Ammon's horn (tissue), 1 donor: Measurements from ENCODE around the gene CABLES1.

Experiments used
- DNase-seq: peaks from one replicate; pipeline ENCODE4 v3.0.0-alpha.2; 2016; ENCODE audit warnings: low spot score

The CABLES1 gene

GRCh38 chr18:23165271-23166068 is 30.2 kb downstream of the CABLES1 start:
- no peak for DNase-seq

- DNase-seq = no peak
Measured at GRCh38 chr18:23166891-23167541, 31.7 kb downstream of the CABLES1 start.

- DNase-seq = no peak
Measured at GRCh38 chr18:23169673-23170044, 34.4 kb downstream of the CABLES1 start.

GRCh38 chr18:23170137-23170536 is 34.9 kb downstream of the CABLES1 start:
- DNase-seq = no peak

- no peak for DNase-seq
Measured at GRCh38 chr18:23171581-23172156, 36.4 kb downstream of the CABLES1 start.

- DNase-seq = no peak
Measured at GRCh38 chr18:23172591-23173380, 37.5 kb downstream of the CABLES1 start.

- no peak for DNase-seq
Measured at GRCh38 chr18:23173912-23174311, 38.6 kb downstream of the CABLES1 start.

GRCh38 chr18:23176701-23177432 is 41.6 kb downstream of the CABLES1 start:
- no peak for DNase-seq

GRCh38 chr18:23177433-23178072 is 42.3 kb downstream of the CABLES1 start:
- no peak for DNase-seq

GRCh38 chr18:23178201-23178600 is 42.9 kb downstream of the CABLES1 start:
- no peak for DNase-seq

GRCh38 chr18:23178661-23179081 is 43.4 kb downstream of the CABLES1 start:
- DNase-seq = no peak

GRCh38 chr18:23179416-23179815 is 44.1 kb downstream of the CABLES1 start:
- no peak for DNase-seq

GRCh38 chr18:23181547-23181946 is 46.3 kb downstream of the CABLES1 start:
- no peak for DNase-seq

- DNase-seq = no peak
Measured at GRCh38 chr18:23182606-23183005, 47.3 kb downstream of the CABLES1 start.

GRCh38 chr18:23183411-23184150 is 48.3 kb downstream of the CABLES1 start:
- no peak for DNase-seq

GRCh38 chr18:23186781-23187180 is 51.5 kb downstream of the CABLES1 start:
- no peak for DNase-seq

- no peak for DNase-seq
Measured at GRCh38 chr18:23188068-23188760, 52.9 kb downstream of the CABLES1 start.

- DNase-seq = no peak
Measured at GRCh38 chr18:23189099-23189498, 53.8 kb downstream of the CABLES1 start.

- no peak for DNase-seq
Measured at GRCh38 chr18:23189768-23190661, 54.7 kb downstream of the CABLES1 start.
